ENCODE data around the gene SPAG9.

- TF ChIP-seq CTCF (IDR thresholded peaks at IDR 0.05) (no peak), POLR2A (IDR thresholded peaks at IDR 0.05) (peak; percentile 89)
Observed at GRCh38 chr17:51121620-51122472, 1.2 kb upstream of the SPAG9 start.
